NCI-H187 treated with DMSO at 0.1 percent for 48 hours (cell line): ENCODE results near the gene DECR2.
"Not testable (repeated sequence)": the region's sequence is repeated elsewhere in the genome, so short reads cannot be mapped to it uniquely, and the experiment has no call there.

Source experiments
- DNase-seq: peaks from one replicate; lab custom pipeline; 2025; lab: John Stamatoyannopoulos, UW

DECR2 gene

DNA sequence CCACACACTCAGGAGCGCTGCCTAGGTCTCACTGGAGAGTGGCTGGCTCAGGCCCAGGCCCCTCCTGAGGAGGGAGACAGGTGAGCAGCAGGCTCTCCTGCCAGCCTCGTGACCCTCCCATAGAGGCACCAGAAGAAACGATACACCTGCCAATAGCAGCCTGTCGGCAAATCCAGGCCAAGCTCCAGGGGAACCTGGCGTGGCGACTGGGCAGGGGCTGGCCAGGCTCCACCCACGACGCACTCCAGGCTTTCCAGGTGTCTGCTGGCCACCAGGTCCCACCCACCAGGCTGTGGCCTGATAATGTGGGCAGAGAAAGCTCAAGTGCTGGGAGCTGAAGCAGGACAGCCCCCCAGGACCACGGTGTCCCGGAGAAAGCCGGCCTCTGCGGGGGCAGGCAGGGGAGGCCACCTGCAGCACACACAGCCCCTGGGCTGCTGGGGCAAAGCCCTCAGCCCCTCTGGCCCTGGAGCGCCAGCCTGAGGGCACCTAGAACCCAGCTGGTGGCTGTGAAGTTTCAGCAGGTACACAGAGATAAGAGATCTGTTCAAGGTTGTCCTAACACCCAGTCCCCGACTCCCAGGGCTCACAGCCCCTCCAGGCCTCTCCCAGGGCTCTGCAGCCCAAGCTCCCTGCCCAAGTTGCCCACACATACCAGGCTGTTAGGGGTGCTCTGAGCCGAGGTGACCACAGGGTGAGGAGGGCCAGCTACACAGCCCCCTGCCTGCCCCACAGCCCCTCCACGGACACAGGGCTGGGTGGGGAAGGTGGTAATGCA, 22.3 kb upstream of the DECR2 start:
- DNase-seq: peak; percentile 95

DNA sequence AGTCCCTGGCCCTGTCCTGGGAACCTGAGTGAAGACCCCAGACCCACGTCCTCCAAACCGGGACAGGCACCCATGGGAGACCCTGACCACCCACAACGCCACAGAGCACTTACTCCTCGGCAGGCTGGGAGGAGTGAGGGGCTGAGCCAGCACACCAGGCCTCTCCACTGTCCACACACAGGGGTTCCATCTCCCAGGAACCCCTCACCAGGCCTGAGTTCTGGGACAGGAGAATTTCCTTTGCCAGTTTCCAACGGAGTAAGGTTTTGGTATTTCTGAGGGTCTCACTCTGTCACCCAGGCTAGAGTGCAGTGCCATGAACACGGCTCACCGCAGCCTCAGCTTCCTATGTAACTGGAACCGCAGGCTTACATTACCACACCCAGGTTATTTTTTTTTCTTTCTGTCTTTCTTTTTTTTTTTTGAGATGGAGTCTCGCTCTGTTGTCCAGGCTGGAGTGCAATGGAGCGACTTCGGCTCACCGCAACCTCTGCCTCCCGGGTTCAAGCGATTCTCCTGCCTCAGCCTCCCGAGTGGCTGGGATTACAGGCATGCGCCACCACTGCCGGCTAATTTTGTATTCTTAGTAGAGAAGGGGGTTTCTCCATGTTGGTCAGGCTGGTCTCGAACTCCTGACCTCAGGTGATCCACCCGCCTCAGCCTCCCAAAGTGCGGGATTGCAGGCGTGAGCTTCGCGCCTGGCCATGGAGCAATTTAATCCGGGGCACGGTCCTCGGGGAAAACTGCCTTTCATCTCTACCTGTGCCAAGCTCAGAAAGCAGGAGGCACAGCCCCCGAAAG, 21.5 kb upstream of the DECR2 start:
- no peak for DNase-seq

DNA sequence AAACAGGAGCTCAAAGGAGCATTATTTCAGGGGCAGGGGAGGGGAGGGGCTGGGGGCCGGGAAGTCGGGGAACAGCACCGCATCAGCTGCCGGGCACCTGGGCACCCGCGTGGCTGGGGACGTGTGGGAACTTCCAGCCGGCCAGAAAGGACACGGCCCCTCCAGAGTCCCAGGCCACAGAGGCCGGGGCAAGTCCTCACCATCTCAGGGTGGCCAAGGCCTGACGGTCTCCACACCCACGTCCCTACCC, 21.0 kb upstream of the DECR2 start:
- DNase-seq: no peak

DNA sequence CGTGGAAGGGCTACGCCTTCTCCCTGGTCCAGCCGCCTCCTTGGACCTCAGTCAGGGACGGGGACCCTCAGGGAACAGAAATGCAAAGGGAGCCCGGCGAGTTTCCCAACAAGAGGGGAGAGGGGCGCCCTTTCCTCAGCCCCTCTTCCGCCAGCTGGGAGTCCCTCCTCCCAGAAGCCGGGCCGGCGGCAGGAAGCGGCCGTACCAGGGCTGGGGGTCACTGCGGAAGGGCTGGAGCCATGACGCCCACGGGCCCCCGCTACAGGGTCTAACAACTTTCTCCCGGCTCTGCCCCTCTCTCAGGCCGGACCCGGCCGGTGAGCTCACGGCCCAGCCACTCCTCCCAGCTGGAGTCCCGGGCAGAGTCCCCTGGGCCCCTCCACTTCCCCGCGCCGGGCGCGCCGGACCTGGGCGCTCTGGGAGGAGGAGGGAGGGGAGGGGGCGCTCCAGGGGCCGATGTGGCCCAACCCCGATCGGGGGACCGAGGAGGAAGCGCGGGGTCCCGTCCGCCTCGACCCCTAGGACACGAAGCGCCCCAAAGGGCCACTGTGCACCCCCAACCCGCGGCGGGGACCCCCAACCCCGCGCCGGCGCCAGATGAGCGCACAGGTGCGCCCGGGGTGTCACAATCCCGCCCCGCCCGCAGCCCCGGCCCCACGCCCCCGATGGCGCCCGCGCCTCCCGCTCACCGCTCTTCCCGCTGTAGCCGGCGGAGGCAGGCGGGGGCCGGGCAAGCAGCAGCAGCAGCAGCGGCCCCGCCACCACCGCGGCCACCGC, 20.5 kb upstream of the DECR2 start:
- DNase-seq: no peak

DNA sequence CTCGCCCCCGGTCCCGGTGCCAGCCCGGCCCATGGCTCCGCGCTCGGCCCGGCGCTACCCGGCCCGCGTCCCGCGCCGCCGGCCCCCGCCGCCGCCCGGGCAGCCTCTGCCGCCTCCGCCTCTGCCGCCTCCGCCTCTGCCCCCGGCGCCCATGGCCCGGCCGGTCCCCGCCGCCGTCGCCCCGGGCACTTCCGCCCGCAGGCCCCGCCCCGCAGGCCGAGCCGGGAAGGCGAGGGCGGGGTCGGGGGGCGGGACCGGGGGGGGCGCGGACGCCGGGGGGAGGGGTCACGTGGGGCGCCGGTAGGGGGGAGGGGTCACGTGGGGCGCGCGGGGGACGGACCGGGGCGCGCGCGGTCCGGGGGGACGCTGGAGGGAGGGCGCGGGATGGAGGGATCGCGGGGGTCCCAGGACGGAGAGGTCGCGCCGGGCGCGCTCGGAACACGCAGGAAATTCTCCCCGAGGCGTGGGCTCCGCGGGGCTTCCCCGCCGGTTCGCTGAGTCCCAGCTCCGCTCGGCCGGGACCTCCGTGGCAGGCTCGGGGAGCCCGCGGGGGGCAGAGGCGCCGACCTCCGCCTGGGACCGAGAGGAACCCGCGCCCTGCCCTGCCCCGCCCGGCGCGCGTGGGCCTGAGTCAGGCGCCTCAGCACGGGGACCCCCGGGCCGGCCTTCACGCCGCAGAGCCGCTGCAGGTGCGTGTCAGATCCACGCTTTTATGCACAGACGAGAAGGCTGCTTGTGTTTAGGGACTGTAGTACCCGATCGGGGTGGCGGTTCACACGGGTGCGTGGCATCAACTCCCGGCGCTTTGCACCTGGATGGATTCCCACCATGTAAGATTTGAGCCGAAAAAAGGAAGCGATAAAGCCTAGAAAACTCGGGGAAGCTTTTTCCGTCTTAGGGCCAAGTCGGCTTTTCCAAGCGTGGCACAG, 19.6 kb upstream of the DECR2 start, which contains the start of gene PGAP6:
TSS of gene PGAP6 (minus strand) at position 190 of the 929 bp plus-strand sequence. CDS start at position 33, 157 bp downstream.
- no peak for DNase-seq

DNA sequence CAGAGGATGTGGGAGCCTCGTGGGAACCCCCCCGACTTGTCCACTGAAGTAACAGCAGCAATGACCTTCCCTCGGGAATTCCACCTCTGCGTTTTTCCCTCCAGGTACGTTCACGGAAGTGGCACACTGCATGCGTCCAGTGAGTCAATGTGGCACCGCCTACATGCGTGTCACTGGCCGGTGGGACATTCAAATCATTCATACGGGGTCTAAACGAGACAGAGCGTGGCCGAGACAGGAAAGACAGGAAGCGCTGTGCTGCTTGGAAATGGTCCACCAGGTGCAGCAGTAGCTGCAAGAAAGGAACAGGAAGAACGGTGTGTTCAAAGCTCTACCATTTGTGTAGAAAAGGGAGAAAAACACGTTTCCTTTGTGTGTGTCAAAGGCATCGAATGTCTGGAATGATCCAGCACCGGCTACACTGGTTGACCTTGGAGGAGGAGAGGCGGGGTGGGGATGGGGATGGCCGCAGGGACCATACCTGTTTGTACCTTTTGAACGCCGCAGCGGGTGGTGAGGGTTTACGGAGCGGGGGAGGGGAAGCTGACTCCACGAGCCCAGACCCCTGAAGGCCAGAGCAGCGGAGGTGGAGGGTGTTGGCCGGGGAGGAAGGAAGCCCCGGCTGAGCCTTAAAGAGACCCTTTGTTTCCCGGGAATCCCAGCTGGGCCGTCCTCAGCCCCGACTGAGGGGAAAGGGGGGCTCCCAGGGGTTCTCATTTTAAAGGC, 18.2 kb upstream of the DECR2 start:
- no peak for DNase-seq

DNA sequence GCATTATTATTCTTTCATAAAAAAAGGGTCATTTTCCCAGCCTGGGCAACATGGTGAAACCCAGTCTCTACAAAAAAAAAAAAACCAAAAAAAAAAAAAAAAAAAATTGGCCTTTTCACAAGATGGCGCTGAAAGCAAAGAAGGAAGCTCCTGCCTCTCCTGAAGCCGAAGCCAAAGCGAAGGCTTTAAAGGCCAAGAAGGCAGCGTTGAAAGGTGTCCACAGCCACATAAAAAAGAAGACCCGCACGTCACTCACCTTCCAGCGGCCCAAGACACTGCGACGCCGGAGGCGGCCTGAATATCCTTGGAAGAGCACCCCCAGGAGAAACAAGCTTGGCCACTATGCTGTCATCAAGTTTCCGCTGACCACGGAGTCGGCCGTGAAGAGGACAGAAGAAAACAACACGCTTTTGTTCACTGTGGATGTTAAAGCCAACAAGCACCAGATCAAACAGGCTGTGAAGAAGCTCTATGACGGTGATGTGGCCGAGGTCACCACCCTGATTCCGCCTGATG, 15.0 kb upstream of the DECR2 start:
- no peak for DNase-seq

DNA sequence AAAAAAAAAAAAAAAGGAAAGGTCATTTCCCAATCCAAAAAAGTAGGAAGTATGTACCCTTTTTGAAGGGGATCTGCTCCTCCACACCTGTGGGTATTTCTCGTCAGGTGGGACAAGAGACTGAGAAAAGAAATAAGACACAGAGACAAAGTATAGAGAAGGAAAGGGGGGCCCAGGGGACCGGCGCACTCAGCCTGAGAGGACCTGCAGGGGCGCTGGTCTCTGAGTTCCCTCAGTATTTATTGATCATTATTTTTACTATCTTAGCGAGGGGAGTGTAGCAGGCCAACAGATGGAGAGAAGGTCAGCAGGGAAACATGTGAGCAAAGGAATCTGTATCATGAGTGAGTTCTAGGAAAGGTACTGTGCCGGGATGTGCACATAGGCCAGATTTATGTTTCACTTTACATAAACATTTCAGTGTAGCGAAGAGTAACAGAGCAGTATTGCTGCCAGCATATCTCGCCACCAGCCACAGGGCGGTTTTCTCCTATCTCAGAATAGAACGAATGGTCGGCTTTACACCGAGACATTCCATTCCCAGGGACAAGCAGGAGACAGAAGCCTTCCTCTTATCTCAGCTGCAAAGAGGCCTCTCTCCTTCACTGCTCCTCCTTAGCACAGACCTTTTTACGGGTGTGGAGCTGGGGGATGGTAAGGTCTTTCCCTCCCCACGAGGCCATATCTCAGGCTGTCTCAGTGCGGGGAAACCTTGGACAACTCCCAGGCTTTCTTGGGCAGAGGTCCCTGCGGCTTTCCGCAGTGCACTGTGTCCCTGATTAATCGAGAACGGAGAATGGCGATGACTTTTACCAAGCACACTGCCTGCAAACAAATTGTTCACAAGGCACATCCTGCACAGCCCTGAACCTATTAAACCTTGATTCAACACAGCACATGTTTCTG, 13.7 kb upstream of the DECR2 start:
- DNase-seq: not testable (repeated sequence)

DNA sequence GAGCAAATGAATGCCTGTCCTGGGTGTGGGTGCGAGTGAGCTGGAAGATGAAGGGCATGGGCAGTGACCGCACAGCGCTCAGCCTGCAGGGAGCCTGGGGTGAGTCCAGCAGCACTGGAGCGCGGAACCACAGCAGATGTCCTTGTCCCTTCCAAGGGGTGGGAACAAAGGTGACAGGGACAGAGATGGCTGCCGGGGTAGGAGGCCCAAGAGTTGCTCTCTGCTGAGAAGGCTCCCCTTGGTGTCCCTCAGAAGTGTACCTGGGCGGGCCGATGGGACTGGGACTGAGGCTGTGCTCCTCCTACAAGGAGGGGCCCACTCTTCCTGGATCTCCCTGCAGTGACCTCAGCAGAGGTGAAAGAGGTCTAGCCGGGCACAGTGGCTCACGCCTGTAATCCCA, 12.3 kb upstream of the DECR2 start:
- no peak for DNase-seq

DNA sequence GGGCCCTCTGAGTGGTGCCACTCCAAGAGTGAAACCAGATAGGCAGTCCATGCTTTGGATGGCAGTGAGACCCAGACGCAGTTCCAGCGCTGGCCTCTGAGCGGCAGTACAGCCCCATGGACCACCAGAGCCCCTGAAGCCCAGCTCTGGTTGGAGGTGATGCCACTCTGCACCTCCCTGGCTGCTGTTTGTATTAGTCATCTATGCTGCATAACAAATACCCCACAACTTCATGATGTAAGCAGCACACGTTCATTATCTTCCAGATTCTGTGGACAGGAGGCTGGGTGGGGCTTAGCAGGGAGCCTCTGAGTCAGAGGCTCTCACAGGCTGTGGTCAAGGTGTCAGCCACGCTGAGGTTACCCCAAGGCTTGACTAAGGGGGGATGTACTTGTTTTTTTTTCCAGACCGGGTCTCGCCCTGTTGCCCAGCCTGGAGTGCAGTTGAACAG, 9.8 kb upstream of the DECR2 start:
- no peak for DNase-seq

DNA sequence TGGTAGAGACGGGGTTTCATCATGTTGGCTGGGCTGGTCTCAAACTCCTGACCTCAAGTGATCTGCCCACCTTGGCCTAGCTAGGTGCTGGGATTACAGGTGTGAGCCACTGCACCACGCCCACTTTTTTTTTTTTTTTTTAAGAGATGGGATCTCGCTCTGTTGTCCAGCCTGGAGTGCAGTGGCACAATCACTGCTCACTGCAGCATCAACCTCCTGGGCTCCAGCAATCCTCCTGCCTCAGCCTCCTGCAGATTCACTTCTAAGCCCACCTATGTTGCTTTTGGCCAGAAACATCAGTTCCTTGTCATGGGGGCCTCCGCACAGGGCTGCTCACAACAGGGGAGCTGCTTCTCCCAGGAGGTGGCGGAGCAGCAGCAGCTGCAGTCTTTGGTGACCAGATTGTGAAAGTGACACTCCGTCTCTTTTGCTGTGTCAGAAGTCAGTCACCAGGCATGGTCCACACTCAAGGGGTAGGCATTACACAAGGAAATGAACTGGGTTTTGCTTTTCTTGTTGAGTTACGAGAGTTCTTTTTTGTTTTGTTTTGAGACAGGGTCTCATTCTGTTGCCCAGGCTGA, 9.1 kb upstream of the DECR2 start:
- no peak for DNase-seq

DNA sequence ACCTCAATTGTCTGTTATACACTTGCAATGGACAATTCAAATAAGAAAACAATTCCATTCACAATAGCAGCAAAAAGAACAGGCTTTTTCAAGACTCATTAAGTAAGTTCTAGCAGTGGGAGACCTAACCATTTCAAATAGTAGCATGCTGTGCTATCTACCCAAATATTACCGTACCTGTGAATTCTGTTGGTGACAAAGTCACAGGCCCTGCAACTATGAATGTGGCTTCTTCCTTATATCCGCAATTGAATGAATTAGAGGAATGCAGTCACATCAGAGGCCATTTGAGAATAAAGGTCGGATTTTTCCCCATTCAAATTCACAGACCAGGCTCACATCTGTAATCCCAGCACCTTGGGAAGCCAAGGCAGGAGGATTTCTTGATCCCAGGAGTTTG, 5.5 kb upstream of the DECR2 start:
- no peak for DNase-seq

DNA sequence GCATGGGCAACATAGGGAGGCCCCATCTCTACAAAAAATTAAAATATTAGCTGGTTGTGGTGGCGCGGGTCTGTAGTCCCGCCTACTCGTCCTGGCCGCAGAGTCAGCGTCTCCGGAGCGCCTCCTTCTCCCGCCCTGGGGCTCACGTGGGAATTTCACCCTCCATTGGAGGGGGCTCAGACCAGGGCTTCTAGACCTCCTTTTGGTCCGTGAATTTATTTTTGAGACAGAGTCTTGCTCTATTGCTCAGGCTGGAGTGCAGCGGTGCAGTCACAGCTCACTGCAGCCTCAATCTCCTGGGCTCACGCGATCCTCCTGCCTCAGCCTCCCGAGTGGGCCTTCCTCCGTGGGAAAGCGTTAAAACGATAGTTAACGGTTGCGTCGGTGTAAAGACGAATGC, 5.1 kb upstream of the DECR2 start:
- no peak for DNase-seq

DNA sequence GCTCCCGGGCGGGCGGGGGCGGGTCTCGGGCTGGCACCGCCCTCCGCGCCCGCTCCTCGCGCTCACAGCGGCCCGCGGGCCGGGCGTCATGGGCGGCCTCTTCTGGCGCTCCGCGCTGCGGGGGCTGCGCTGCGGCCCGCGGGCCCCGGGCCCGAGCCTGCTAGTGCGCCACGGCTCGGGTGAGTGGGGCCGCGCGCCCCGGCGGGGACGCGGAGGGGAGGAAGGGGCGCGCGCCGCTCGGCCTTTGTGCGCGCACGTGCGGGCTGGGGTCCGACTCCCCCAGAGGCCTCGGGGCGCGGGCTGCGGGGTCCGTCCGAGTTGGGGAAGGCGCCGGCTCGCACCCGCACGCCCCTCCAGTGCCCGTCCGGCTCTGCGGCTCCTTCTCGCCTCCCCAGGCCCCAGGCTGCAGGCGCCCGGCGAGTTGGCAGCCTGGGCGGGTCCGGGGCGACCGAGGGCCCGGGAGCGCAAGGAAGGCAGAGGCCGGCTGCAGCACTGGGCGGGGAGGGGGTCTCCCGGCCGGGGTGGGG, 4.5 kb upstream of the DECR2 start, which contains the start of gene NME4:
TSS of gene NME4 (plus strand) at position 65 of the 527 bp plus-strand sequence. CDS start at position 89, 24 bp downstream.
- no peak for DNase-seq

DNA sequence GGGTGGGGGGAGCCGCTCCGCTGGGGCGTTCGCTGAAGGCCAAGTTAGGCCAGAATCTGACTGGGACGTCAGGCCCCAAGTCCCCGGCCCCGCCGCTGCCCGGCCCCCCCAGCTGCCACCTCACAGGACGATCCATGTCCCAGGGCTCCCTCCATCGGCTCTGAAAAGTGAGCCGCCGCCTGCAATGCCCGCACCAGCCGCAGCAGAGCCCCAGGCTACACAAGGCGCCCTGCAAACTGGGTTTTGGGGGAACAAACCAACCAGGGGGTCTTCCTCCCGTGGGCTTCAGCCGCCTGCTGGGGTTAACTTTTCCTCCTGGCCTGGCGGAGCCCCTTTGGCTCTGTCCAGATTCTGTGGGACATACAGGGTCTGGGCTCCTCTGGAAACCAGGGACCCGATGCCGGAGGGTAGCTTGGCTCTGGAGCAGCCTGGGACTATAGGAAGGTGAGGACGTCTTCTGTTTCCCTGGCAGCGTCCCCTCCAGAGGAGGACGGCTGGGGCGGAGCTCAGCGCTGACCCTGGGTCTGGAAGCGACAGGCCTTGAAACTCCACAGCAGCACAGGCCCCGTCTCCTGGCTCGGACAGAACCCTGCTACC, 3.9 kb upstream of the DECR2 start:
- DNase-seq: no peak

DNA sequence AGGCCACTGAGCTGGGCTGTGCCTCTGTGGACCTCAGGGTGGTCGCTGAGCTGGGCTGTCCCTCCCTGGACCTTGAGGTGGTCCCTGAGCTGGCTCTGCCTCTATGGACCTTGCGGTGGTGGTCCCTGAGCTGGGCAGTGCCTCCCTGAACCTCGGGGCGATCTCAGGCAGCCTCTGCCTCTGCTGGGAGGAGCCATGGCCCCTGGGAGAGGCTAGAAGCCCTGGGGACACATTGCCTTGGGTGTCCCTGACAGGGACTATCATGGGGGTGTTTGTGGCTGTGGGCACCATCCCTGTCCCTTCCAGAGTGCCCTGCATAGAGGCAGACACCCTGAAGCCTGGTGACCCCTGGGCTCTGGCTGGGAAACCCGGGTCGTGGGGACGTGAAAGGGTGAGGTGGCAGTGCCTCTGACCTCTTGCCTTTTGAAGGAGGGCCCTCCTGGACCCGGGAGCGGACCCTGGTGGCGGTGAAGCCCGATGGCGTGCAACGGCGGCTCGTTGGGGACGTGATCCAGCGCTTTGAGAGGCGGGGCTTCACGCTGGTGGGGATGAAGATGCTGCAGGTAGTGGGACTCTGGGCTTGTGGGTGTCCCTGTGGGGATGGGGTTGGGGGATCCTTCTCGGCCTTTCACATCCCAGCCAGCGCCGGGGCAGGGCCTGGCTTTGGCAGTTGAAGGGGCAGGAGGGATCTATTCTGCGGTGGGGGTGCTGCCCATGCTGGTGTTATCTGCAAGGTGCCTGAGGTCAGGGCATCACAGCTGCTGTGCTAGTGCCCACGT, 2.9 kb upstream of the DECR2 start:
- DNase-seq: no peak

DNA sequence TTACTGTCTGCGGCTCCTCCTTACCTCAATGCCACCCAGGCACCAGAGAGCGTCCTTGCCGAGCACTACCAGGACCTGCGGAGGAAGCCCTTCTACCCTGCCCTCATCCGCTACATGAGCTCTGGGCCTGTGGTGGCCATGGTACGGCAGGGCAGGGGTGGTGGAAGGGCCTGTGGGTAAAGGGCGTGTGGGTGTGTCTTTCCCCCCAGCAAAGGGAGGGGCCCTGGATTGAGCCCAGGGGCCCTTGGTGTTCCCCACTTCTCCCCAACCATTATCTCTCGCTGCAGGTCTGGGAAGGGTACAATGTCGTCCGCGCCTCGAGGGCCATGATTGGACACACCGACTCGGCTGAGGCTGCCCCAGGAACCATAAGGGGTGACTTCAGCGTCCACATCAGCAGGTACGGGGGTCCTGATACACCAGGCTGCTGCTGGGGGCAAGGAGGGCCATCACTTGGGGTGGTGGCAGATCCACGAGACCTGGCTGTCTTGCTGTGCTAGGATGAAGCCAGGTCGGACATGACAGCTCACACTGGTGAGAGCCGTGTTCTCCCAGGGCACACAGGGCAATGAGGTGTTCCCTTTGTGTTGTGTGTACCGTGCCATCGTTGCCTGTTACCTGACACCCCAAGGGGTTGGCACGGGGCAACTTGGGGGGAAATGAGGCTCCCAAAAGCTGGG, 2.2 kb upstream of the DECR2 start:
- DNase-seq: no peak
